Measurements from ENCODE around the gene SH3GLB2.

DNA sequence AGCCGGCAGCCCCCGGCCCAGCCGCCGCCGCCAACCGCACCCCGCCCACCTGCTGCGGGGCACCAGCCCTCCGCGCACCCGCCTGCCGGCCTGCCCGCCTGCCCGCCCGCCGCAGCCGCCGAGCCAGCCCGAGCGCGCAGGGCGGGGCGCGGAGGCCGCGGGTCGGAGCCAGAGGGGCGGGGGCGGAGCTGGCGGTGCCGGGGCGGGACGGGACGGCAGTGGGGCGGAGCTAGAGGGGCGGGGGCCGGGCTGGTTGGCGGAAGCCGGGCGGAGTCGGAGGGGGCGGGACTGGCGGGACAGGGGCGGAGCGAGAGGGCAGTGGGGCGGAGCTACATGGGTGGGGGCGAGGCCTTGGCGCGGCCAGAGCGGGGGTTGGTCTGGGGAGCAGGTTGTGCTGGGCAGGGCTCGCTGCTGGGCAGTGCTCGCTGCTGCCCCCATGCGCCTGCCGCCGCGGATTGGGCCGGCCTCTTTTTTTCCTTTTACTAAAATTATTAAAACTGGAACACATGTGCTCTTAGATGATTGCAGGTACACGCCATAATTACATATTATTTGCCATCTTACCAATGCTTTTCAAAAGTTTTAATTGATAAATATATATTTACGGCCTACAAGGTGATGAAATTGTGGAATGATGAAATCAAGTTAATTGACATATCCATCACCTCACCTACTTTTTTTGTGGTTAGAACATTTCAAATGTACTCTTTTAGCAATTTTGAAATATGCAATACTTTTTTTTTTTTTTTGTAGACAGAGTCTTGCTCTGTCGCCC is at the start of gene SH3GLB2:
- TF ChIP-seq POLR2AphosphoS5 (IDR thresholded peaks at IDR 0.05; ENCODE audit: low read depth, low read length) (no peak), REST (IDR thresholded peaks at IDR 0.05; ENCODE audit: insufficient read depth in 1 of 2, low read depth in 2 of 2, low read length in 2 of 2) (no peak), FOXP2 (optimal IDR thresholded peaks at IDR 0.05; ENCODE audit: borderline replicate concordance, extremely low read depth, extremely low read length, insufficient read depth) (no peak)

All from PFSK-1 (cell line).